Measurements from ENCODE around the gene SPSB2.

Gene SPSB2, protein sequence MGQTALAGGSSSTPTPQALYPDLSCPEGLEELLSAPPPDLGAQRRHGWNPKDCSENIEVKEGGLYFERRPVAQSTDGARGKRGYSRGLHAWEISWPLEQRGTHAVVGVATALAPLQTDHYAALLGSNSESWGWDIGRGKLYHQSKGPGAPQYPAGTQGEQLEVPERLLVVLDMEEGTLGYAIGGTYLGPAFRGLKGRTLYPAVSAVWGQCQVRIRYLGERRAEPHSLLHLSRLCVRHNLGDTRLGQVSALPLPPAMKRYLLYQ

DNA sequence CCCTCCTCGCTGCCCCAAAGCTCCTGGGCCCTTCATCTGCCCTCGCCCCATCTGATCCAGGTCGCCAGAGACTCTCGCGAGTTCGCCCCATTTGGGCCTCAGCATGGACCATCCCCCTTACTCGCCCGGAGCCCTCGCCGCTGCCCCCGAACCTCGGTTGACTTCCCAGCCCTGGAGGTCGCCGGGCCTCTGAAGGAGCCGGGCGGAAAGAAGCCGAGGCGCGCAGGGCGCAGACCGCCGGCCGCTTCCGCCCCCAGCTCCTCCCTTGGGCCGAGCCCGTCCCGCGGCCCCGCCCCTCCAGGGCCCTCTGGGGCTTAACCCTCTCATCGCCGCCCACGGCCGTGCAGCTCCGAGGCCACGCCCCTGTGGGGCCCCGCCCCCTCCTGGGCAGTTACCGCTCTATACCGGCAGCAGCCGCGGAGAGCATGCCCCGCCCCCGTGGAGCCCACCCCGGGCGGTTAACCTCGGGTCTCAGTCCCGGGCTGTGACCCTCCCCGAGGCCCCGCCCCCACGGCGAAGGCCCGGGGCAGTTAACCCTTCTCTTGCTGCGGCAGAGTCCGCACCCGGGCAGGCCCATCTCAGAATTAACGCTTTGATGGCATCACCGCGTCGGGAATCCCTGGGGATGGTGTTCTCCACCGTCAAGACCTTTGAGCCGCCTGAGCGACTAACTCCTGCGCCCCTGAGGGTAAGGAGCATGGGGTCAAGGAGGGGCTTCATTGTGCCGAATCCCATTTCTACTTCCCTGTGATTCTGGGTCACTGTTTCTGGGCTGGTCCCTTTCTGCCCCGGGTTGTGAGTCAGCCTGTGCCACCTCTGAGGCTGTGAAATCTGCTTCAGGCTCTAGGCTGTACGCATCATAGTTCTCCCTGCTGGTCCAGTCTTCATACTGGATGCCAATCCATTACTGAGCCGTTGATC lies at the start of gene SPSB2:
TSS of gene SPSB2 (minus strand) at position 210 of the 921 bp plus-strand sequence. CDS start 402 bp downstream, outside the sequence.
- peak within 1 kb of the TSS; percentile 69 for H3K4me3 ChIP-seq (ENCODE audit: low read length)
- TF ChIP-seq ZNF274 (IDR thresholded peaks at IDR 0.05; ENCODE audit: low read depth, low read length), result no peak

- TF ChIP-seq ZNF274 (IDR thresholded peaks at IDR 0.05; ENCODE audit: low read depth, low read length), result no peak
- H3K4me3 ChIP-seq (ENCODE audit: low read length), result no peak overlapping the region; the same call in 1 of the 2 replicates
Measured at GRCh38 chr12:6921996-6922946, 49.2 kb upstream of the SPSB2 start.

DNA sequence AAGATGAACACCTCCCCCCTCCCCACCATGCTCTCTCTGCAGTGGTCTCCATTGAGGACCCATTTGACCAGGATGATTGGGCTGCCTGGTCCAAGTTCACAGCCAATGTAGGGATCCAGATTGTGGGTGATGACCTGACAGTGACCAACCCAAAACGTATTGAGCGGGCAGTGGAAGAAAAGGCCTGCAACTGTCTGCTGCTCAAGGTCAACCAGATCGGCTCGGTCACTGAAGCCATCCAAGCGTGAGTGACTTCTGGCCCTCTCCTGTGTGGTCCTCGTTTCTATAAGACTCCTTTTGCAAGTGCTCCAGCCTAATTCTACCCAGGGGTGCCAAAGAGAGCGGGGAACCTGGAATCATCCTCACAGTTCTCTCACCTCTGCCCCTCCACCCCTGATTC lies 48.4 kb upstream of the SPSB2 start:
- TF ChIP-seq ZNF274 (IDR thresholded peaks at IDR 0.05; ENCODE audit: low read depth, low read length), result no peak
- H3K4me3 ChIP-seq (ENCODE audit: low read length), result no peak overlapping the region

DNA sequence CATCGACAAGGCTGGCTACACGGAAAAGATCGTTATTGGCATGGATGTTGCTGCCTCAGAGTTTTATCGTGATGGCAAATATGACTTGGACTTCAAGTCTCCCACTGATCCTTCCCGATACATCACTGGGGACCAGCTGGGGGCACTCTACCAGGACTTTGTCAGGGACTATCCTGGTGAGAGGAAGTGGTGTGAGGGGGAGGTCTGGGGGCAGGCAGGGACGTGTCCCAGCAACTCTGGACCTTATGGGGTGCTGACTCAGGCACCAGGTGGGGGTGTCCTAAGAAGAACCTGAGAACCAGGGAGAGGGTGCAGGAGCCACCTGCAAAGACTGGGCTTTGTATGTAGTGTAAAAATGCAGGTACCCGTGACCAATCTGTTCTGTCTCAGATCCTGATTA lies 46.5 kb upstream of the SPSB2 start:
- no peak overlapping the region for H3K4me3 ChIP-seq (ENCODE audit: low read length)
- TF ChIP-seq ZNF274 (IDR thresholded peaks at IDR 0.05; ENCODE audit: low read depth, low read length), result no peak

- TF ChIP-seq ZNF274 (IDR thresholded peaks at IDR 0.05; ENCODE audit: low read depth, low read length), result no peak
- H3K4me3 ChIP-seq (ENCODE audit: low read length), result no peak overlapping the region
Measured at GRCh38 chr12:6917491-6918231, 44.6 kb upstream of the SPSB2 start.

DNA sequence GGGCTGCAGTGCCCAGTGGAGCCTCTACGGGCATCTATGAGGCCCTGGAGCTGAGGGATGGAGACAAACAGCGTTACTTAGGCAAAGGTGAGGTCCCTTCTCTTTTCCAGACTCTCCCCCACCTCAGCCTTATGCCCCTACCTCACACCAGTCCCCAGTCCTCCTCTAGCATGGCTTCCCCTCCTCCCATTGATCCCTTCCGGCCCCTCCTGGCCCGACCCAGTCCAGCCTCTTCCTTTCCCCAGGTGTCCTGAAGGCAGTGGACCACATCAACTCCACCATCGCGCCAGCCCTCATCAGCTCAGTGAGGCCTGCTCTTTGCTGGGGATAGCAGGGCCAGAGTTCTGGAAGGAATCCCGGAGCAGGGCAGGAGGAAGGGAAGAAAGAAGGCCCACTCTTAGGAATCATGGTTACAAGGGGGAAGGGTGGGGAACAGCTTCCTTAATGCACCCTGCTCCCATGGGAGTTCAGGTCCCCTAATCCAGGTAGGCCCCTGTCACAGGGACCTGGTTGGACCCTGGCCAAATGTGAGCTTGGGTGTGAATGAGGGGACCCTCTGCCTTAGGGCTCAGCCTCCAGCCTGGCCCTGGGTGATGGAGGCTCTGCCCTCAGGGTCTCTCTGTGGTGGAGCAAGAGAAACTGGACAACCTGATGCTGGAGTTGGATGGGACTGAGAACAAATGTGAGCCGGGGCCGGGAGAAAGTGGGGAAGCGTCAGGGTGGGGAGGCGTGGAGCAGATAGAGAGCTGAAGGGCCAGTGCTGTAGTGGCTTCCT lies 43.5 kb upstream of the SPSB2 start:
- no peak overlapping the region for H3K4me3 ChIP-seq (ENCODE audit: low read length)

GRCh38 chr12:6915789-6916285 lies 42.7 kb upstream of the SPSB2 start:
- no peak for TF ChIP-seq ZNF274 (IDR thresholded peaks at IDR 0.05; ENCODE audit: low read depth, low read length)
- H3K4me3 ChIP-seq (ENCODE audit: low read length), result no peak overlapping the region

More for the DNA sequence above, 43.5 kb upstream of the SPSB2 start:
- TF ChIP-seq ZNF274 (IDR thresholded peaks at IDR 0.05; ENCODE audit: low read depth, low read length), result no peak

DNA sequence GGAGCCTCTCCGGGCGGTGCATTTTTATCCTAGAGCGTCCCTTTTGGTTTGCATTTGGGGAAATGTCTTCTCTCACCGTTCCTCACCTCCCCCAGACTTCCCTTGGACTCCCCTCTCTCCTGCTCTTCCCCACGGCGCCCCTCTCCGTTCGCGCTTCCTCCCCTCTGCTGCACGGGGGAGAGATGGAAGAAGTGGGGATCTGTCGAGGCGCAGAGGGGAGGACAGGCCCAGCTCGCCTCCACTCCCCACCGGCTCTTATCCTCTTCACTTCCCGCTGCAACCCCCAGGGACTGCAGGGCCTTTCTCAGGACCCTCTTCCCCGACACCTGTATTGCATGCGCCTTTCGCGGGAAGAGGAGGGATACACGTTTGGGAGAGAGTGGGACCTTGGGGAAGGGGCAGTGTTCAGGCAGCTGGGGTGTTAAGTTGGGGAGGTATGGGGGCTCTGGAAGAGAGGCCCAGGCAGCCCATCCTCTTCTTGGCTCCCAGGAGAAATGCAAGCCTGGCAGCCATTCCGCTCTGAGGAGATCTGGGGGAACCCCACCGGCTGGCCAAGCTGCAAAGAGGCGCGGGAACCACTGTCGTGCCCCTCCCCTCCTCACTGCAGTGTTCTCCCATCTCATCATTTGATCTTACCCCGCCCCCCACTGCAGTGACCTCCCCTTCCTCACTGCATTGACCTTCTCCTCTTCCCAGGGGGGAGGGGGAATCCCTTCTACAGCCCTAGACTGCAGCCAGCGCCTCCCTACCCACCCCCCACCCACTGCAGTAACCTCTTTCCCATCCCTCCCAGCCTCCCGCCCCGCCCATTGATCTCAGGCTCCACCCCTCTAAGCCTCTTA lies 42.1 kb upstream of the SPSB2 start:
- peak overlapping the region; percentile 69 for H3K4me3 ChIP-seq (ENCODE audit: low read length)
- TF ChIP-seq ZNF274 (IDR thresholded peaks at IDR 0.05; ENCODE audit: low read depth, low read length), result no peak

- H3K4me3 ChIP-seq (ENCODE audit: low read length), result peak within 1 kb of the TSS; percentile 69
- no peak for TF ChIP-seq ZNF274 (IDR thresholded peaks at IDR 0.05; ENCODE audit: low read depth, low read length)
Measured at GRCh38 chr12:6914246-6914946, 41.3 kb upstream of the SPSB2 start, which contains the start of gene ENO2. Gene ENO2 (plus strand): TSS chr12:6914580. CDS start chr12:6915833, 1,253 bp downstream.

- TF ChIP-seq ZNF274 (IDR thresholded peaks at IDR 0.05; ENCODE audit: low read depth, low read length), result no peak
- no peak overlapping the region for H3K4me3 ChIP-seq (ENCODE audit: low read length)
Measured at GRCh38 chr12:6912164-6912935, 39.2 kb upstream of the SPSB2 start.

Data from GM08714 (cell line).